Right atrium auricular region (tissue), 2 donors: Measurements from ENCODE around the gene SLX9. TPM values are rescaled to one million over a fixed set of nuclear protein-coding genes. Genes with fewer than 3 reads are reported as not detected.

Experiments
- DNase-seq: peaks from one replicate; pipeline ENCODE4 v3.0.0-alpha.2; 2019; ENCODE audit warnings: low spot score
- H3K27ac ChIP-seq, 2 donors: fragments of 200-600 bp; sonication (generic); 1 replicate in 1 of 2; 2 replicates in 1 of 2; pipeline ENCODE4 v1.5.1; 2016 to 2019
- H3K27me3 ChIP-seq, 2 donors: fragments of 200-600 bp; sonication (generic); one replicate each; pipeline versions ENCODE4 v1.5.1 to v1.6.0; 2017 to 2019
- H3K36me3 ChIP-seq: fragments of 200-600 bp; sonication (generic); one replicate; pipeline ENCODE4 v1.5.1; 2016
- H3K4me1 ChIP-seq, 2 donors: fragments of 200-600 bp; sonication (generic); one replicate each; pipeline versions ENCODE4 v1.5.1 to v1.6.0; 2017 to 2019
- H3K4me3 ChIP-seq, 2 donors: fragments of 200-600 bp; sonication (generic); 1 replicate in 1 of 2; 2 replicates in 1 of 2; pipeline ENCODE4 v1.5.1; 2017 to 2019; ENCODE audit warnings: mild to moderate bottlenecking in 1 of 2, moderate library complexity in 1 of 2
- H3K9me3 ChIP-seq, 2 donors: fragments of 200-600 bp; sonication (generic); one replicate each; pipeline ENCODE4 v1.5.1; 2019
- total RNA-seq, 2 donors: library from RNA; depleted of rRNA; stranded (reverse); fragments of >200 nt; gene quantifications; one replicate each; pipeline ENCODE4 v1.1.0, GENCODE V29; 2016
- TF ChIP-seq, protein P1 (sequence below), 2 donors: fragments of 200-600 bp; sonication (generic); IDR thresholded peaks; one replicate each; pipeline ENCODE4 v1.5.1; 2019; ENCODE audit warnings: antibody characterized with exemption in 2 of 2

SLX9 gene
- total RNA-seq, 2 donors from 2014 or later, result 15.9 to 18.8 TPM

DNA sequence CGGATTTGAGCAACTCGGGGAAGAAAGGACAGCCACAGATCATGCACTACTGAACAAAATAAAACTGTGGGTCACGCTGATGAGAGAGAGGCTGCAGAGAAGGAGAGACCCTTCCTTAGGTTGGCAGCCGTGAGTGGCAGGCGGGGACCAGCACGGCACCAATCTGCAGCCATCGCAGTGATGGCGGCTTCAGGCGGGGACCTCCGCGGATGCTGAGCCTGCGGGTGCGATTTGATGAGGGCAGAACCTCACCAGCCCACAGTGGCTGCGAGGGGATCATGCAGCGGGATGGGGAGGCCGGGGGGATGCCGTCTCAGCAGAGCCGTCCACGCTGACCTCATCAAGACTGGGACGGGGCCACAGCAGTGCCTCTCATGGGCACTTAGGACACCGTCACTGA, 30.9 kb upstream of the SLX9 start:
- DNase-seq, result no peak
- no peaks in the 10 kb centered on the region for H3K27me3 ChIP-seq
- H3K9me3 ChIP-seq, result no peaks in the 10 kb centered on the region
- no peaks in the 10 kb centered on the region for H3K36me3 ChIP-seq
- H3K27ac ChIP-seq, result no peak overlapping the region
- H3K4me3 ChIP-seq, result no peak overlapping the region
- H3K4me1 ChIP-seq, result peaks cover 0 to 8% of the 10 kb centered on the region in 2 donors
- TF ChIP-seq, protein P1, sequence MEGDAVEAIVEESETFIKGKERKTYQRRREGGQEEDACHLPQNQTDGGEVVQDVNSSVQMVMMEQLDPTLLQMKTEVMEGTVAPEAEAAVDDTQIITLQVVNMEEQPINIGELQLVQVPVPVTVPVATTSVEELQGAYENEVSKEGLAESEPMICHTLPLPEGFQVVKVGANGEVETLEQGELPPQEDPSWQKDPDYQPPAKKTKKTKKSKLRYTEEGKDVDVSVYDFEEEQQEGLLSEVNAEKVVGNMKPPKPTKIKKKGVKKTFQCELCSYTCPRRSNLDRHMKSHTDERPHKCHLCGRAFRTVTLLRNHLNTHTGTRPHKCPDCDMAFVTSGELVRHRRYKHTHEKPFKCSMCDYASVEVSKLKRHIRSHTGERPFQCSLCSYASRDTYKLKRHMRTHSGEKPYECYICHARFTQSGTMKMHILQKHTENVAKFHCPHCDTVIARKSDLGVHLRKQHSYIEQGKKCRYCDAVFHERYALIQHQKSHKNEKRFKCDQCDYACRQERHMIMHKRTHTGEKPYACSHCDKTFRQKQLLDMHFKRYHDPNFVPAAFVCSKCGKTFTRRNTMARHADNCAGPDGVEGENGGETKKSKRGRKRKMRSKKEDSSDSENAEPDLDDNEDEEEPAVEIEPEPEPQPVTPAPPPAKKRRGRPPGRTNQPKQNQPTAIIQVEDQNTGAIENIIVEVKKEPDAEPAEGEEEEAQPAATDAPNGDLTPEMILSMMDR (IDR thresholded peaks at IDR 0.05), result no peak

DNA sequence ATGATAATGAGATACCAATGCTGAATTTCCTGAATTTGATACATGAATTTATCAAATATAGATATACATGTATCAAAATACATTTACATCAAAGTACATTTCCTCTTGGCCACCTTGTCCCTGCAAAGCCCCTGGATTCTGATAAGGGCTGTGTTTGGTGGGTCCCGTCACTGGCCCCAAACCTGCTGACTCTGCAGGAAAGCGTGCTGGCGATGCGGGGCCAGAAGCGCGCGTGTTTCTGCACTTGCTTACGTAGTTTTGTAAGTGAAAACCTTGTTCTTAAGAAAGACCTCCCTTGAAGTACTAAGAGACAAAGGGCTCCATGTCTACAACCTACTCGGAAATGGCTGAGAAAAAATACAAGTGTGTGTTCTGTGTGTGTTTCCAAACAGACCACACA, 30.1 kb upstream of the SLX9 start:
- H3K4me3 ChIP-seq, result no peak overlapping the region
- TF ChIP-seq, protein P1 (IDR thresholded peaks at IDR 0.05), result no peak
- H3K27me3 ChIP-seq, result no peaks in the 10 kb centered on the region
- peaks cover 0 to 8% of the 10 kb centered on the region in 2 donors for H3K4me1 ChIP-seq
- no peaks in the 10 kb centered on the region for H3K36me3 ChIP-seq
- H3K27ac ChIP-seq, result no peak overlapping the region
- no peaks in the 10 kb centered on the region for H3K9me3 ChIP-seq
- no peak for DNase-seq

DNA sequence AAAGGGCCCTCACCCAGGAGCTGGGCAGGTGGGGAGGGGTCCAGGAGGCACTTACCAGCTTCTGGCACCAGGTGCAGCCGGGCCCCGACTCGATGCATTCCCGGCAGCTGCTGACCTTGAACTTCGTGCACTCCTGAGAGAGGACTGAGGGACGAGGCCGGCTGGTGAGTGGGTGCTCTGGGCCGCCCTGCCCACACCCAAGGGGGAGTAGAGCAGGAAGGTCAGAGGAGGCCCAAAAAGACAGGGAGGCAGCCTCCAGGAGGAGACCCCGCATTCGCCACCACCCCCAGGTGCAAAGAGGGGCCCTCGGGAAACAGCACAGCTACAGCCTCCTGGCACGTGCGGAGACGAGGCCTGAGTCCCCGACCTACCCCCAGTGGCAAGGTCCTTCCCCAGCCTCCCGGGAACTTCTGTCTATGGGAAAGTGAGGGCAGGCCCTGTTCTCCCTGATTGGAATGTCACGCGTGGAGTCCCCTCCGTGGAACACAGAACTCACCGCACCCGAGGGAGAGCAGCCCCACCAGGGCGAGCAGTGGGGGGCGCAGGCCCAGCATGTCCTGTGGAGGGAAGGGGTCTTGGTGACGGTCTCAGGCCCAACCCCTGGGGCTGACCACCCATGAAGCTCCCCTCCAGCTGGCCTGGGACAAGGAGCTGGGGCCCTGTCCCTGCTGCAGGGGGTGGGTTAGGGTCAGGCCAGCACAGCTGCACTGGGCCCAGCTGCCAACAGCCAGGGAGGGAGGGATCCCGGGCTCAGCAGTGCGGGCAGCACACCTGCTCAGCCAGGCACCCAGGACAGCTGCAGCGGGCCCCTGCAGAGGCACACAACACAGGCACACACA, 29.4 kb upstream of the SLX9 start:
- H3K27me3 ChIP-seq, result no peaks in the 10 kb centered on the region
- H3K36me3 ChIP-seq, result no peaks in the 10 kb centered on the region
- DNase-seq, result no peak
- peaks cover 0 to 8% of the 10 kb centered on the region in 2 donors for H3K4me1 ChIP-seq
- no peak overlapping the region for H3K27ac ChIP-seq
- no peak overlapping the region for H3K4me3 ChIP-seq
- no peaks in the 10 kb centered on the region for H3K9me3 ChIP-seq
- TF ChIP-seq, protein P1 (IDR thresholded peaks at IDR 0.05), result no peak

DNA sequence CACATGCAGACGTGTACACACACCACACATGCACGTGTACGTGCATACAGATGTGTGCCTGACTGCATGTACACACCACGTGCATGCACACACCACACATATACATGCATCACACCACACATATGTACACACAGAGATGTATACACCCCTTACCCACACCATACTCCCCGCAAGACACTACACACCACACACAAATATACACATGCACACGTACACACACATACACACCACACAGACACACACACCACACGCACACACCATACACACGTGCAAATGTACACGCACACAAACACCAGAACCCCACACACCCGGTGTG, 28.8 kb upstream of the SLX9 start:
- peaks cover 0 to 8% of the 10 kb centered on the region in 2 donors for H3K4me1 ChIP-seq
- no peaks in the 10 kb centered on the region for H3K27me3 ChIP-seq
- no peak overlapping the region for H3K27ac ChIP-seq
- no peaks in the 10 kb centered on the region for H3K36me3 ChIP-seq
- TF ChIP-seq, protein P1 (IDR thresholded peaks at IDR 0.05), result no peak
- H3K9me3 ChIP-seq, result no peaks in the 10 kb centered on the region
- H3K4me3 ChIP-seq, result no peak overlapping the region
- DNase-seq, result no peak

DNA sequence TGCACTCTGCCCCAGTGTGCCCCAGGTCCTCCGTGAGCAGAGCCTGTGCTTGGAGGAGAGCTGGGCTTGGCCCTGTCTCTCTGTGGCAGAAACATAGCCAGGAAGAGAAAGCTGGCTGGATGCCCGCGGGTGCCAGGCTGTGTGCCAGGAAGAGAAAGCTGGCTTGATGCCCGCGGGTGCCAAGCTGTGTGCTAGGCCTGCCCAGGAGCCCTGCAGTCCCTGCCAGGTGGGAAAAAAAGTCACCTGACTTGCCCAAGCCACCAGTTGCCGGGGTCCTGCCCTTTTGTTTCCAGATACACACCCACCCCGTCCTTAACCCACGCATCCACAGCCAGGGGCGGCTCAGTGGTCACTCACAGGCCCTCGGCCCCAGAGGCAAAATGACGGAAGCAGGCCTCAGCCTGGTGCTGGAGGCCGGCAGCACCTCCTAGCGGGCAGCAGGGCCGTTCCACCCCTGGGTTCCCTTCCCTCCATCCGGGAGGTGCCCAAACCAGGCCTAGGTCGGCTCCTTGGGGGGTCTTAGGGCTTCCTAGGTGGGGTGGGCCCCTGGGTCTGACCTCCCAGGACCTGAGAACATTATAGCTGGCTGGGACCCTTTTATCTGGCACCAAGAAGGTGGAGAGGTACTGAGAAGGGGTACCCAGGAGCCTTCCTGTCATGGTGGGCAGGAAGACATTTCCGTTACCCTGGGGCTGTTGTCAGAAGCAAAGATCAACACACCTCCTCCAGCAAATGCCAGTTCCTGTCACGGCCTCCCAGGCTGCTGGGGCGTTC, 28.3 kb upstream of the SLX9 start:
- Histone ChIP-seq H3K36me3 (no peaks in the 10 kb centered on the region), H3K4me1 (peaks cover 0 to 8% of the 10 kb centered on the region in 2 donors), H3K4me3 (no peak overlapping the region), H3K27ac (peak overlapping the region in 1 of 2 donors; percentile 10), H3K9me3 (no peaks in the 10 kb centered on the region), H3K27me3 (no peaks in the 10 kb centered on the region)
- DNase-seq, result peak; percentile 70
- TF ChIP-seq, protein P1 (IDR thresholded peaks at IDR 0.05), result peak in 1 of 2 donors; percentile 36
